Heart left ventricle (tissue), 16 donors: ENCODE results near the gene SPG11. TPM values are rescaled to one million over a fixed set of nuclear protein-coding genes. Genes with fewer than 3 reads are reported as not detected.
A peak's percentile ranks its signal among the peaks of the same experiment; 100 is the strongest.
"Not testable (repeated sequence)": the region's sequence is repeated elsewhere in the genome, so short reads cannot be mapped to it uniquely, and the experiment has no call there.

Source experiments
- ATAC-seq, 4 donors: fragments of 200-7000 bp; cut with Tn5 transposase; one replicate each; pipeline ENCODE4 v1.9.1; 2020 to 2022; ENCODE audit warnings: moderate library complexity in 4 of 4, mild to moderate bottlenecking in 3 of 4, moderate number of reproducible peaks in 1 of 4
- DNase-seq, 5 donors: peaks; one replicate each; pipeline ENCODE4 v3.0.0-alpha.2; 2020
- H3K27ac ChIP-seq, 12 donors: fragments of 200-600 bp; sonication (generic) in 4 of 12; one replicate each; pipeline versions ENCODE4 v1.5.0 to v1.8.0; 2016 to 2022; ENCODE audit warnings: mild to moderate bottlenecking in 2 of 12
- H3K27me3 ChIP-seq, 9 donors: fragments of 200-600 bp; sonication (generic) in 2 of 9; one replicate each; pipeline versions ENCODE4 v1.5.1 to v1.8.0; 2016 to 2022; ENCODE audit warnings: mild to moderate bottlenecking in 3 of 9
- H3K36me3 ChIP-seq, 9 donors: fragments of 200-600 bp; sonication (generic) in 2 of 9; one replicate each; pipeline versions ENCODE4 v1.5.0 to v1.8.0; 2018 to 2022; ENCODE audit warnings: mild to moderate bottlenecking in 2 of 9
- H3K4me1 ChIP-seq, 12 donors: fragments of 200-600 bp; sonication (generic) in 4 of 12; one replicate each; pipeline versions ENCODE4 v1.5.0 to v1.8.0; 2016 to 2022; ENCODE audit warnings: mild to moderate bottlenecking in 3 of 12
- H3K4me3 ChIP-seq, 12 donors: fragments of 200-600 bp; sonication (generic) in 4 of 12; one replicate each; pipeline versions ENCODE4 v1.5.0 to v1.8.0; 2017 to 2022; ENCODE audit warnings: mild to moderate bottlenecking in 9 of 12, moderate library complexity in 4 of 12
- H3K9me3 ChIP-seq, 12 donors: fragments of 200-600 bp; sonication (generic) in 4 of 12; one replicate each; pipeline versions ENCODE4 v1.5.0 to v1.8.0; 2016 to 2022; ENCODE audit warnings: mild to moderate bottlenecking in 1 of 12
- CTCF ChIP-seq, 12 donors: fragments of 200-600 bp; sonication (generic) in 4 of 12; IDR thresholded peaks; one replicate each; pipeline versions ENCODE4 v1.5.0 to v1.8.0; 2018 to 2022; ENCODE audit warnings: antibody characterized with exemption in 12 of 12, mild to moderate bottlenecking in 5 of 12
- POLR2A ChIP-seq, 2 donors: fragments of 450-650 bp; IDR thresholded peaks; one replicate each; pipeline ENCODE4 v1.6.1; 2017; ENCODE audit warnings: antibody characterized with exemption in 2 of 2, mild to moderate bottlenecking in 2 of 2, moderate library complexity in 2 of 2
- WGBS, 4 donors: extraction: QIAGEN DNeasy Blood & Tissue Kit in 2 of 4; methylation state at CpG; one replicate each; pipeline versions ENCODE4 v1.1.5 to v1.1.7; 2013 to 2018; 5-methylcytosine and 5-hydroxymethylcytosine counted together
- intact Hi-C, 10 donors: fragments of 100-400 bp; cut with DNase I; formaldehyde crosslinking; loops; one replicate each; pipeline versions ENCODE4 v1.11.1 to v1.14.2; 2022
- polyA plus RNA-seq, 2 donors: library from polyadenylated mRNA; stranded (reverse); fragments of 200-250 nt; gene quantifications; one replicate each; pipeline ENCODE4 v1.2.3, GENCODE V29; 2013
- total RNA-seq, 9 donors: library from RNA; depleted of rRNA in 2 of 9; stranded (reverse); fragments of >200 nt in 2 of 9; fragmentation: NEBNext Ultra II Directional in 3 of 9; extraction: Animal tissue kit (Norgen Biotek cat#: 25700) in 3 of 9; gene quantifications; one replicate each; pipeline versions ENCODE4 v1.1.0 to v1.2.4, GENCODE V29; 2016 to 2023
- donor health status: ischemic (EF 13 %, LVEDD 7.1; RV severe dilation, severe dysfunction).
- donor health status: healthy with polysubstance abuse.
- donor health status: DM: no; HTN: yes; CAD: no.
- donor health status: DM: no; HTN: no; CAD: no.
- donor health status: ischemic (EF 25% LVEDD 6.9; RV normal size, moderate dysfunction).
- donor health status: ischemic (EF 25% LVEDD 5.7; RV mildly dilated, moderate dysfunction).
- donor health status: healthy.
- donor health status: DM: yes; HTN: yes; CAD: no.
- donor health status: ischemic (EF 35%, LVEDD 5.7; RV mildly dilated, moderate dysfunction).
- donor health status: nonischemic (EF 11% LVEDD 7.7; RV severe dilation, severe dysfunction).
- donor health status: DM: yes; HTN: yes; CAD: no.
- donor health status: PGD.
- donor health status: ischemic (EF 29% LVEDD 5.4; RV normal size, mild dysfunction).
- donor health status: nonischemic (EF 23%, LVEDD 6.1; RV moderate dilation, normal function).

SPG11 gene
- total and polyA plus RNA-seq, 11 donors = 17.5 to 69.4 (median 47.5) TPM

DNA sequence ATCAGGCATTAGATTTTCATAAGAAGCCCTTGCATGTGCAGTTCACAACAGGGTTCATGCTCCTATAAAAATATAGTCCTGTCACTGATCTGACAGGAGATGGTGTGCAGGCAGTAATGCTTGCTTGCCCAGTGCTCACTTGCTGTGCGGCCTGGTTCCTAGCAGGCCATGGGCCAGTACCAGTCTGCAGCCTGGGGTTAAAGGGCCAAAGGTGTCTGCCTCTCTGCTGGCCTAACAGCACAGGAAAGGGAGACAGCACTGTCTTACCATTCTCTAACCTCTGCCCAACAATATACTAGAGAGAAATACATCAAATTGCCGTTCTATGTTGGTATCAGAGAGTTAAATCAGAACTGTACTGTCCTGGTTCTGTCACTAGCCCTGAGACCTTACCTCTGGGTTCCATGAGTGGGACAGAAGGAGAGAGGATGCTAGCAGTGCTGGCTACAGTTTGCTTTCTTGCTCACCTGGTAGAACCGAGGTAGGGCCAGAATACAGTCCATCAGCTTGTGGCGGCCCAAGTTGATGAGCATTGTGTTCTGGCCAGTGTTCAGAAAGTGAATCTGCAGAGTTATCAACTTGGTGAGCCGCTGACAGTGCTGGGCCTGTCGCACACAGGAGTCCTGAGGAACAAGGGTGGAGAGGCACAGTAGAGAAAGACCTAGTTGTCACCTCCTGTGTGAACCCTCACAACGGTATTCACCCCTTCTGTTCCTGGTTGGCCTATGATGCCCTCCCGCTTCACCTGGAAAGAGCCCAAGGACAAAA, 97.9 kb downstream of the SPG11 start:
- Histone ChIP-seq H3K4me1 (no peaks in the 10 kb centered on the region), H3K27me3 (no peaks in the 10 kb centered on the region), H3K4me3 (no peak overlapping the region), H3K9me3 (peaks cover 0 to 6% (median 0%) of the 10 kb centered on the region in 12 donors), H3K27ac (no peak overlapping the region), H3K36me3 (peaks cover 0 to 100% (median 98%) of the 10 kb centered on the region in 9 donors)
- 93 to 98% (median 96%) methylated on average over 8 of the region's 8 CpGs for WGBS, 4 donors
- no peak for TF ChIP-seq CTCF (IDR thresholded peaks at IDR 0.05)
- no peak for TF ChIP-seq POLR2A (IDR thresholded peaks at IDR 0.05)
- DNase-seq (no peak), ATAC-seq (no peak)
- intact Hi-C loops = no loop called here

DNA sequence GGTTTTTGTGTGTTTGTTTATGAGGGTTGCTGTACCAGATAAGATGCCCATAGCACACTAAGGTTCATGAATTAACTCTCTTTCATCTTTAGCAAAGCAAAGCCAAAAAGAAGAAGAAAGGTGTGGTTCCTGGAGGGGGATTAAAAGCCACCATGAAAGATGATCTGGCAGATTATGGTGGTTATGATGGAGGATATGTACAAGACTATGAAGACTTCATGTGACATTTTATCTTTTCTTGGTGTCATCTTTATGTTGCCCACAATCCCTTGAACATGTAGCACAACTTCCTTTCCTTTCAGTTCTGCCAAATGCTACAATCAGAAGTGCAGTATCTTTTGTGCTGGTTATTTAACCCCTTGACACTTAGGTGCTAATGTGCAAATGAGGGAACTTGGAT, 102.5 kb downstream of the SPG11 start:
- H3K36me3 ChIP-seq = peaks cover 2 to 100% (median 99%) of the 10 kb centered on the region in 9 donors
- H3K27ac ChIP-seq, ATAC-seq, intact Hi-C loops, H3K9me3 ChIP-seq, H3K4me3 ChIP-seq, H3K27me3 ChIP-seq, H3K4me1 ChIP-seq, DNase-seq: not testable (repeated sequence)

GRCh38 chr15:44554934-44555723, 108.3 kb downstream of the SPG11 start:
- Histone ChIP-seq H3K27ac (peak overlapping the region in 8 of 12 donors; percentile 1 to 62 (median 27)), H3K9me3 (no peaks in the 10 kb centered on the region), H3K27me3 (no peaks in the 10 kb centered on the region), H3K36me3 (peaks cover 4 to 96% (median 92%) of the 10 kb centered on the region in 9 donors), H3K4me3 (no peak overlapping the region), H3K4me1 (peaks cover 0 to 20% (median 13%) of the 10 kb centered on the region in 12 donors)
- no peak for TF ChIP-seq POLR2A (IDR thresholded peaks at IDR 0.05)
- ATAC-seq (peak; percentile 60 to 81 (median 72)), DNase-seq (no peak)
- WGBS, 4 donors = 45 to 56% (median 48%) methylated on average over 4 of the region's 4 CpGs
- intact Hi-C loops = no loop called here

- 93 to 97% (median 97%) methylated on average over 4 of the region's 4 CpGs for WGBS, 4 donors
- TF ChIP-seq CTCF (IDR thresholded peaks at IDR 0.05) = no peak
- TF ChIP-seq POLR2A (IDR thresholded peaks at IDR 0.05) = no peak
- H3K4me1 ChIP-seq = peaks cover 5 to 34% (median 17%) of the 10 kb centered on the region in 12 donors
- no peak overlapping the region for H3K27ac ChIP-seq
- H3K4me3 ChIP-seq = no peak overlapping the region
- H3K36me3 ChIP-seq = peaks cover 2 to 60% (median 54%) of the 10 kb centered on the region in 9 donors
- DNase-seq (no peak), ATAC-seq (no peak)
- no peaks in the 10 kb centered on the region for H3K27me3 ChIP-seq
- H3K9me3 ChIP-seq = no peaks in the 10 kb centered on the region
- intact Hi-C loops = no loop called here
Measured at GRCh38 chr15:44550734-44551133, 112.7 kb downstream of the SPG11 start.

DNA sequence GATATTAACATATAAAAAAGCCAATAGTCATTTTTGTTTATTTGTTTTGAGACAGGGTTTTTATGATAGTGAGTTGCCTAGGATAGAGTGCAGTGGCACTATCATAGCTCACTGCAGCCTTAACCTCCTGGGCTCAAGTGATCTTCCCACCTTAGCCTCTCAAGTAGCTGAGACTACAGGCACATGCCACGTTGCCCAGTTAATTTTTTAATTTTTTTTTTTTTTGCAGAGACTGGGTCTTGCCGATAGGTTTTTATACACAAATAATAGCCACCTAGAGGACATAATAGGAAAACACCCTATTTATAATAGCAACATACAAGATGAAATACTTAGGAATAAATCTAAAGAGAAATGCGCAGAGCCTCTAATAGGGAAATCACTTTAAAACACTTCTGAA, 113.2 kb downstream of the SPG11 start:
- Histone ChIP-seq H3K36me3 (peaks cover 2 to 55% (median 49%) of the 10 kb centered on the region in 9 donors), H3K4me1 (peaks cover 6 to 34% (median 17%) of the 10 kb centered on the region in 12 donors), H3K9me3 (no peaks in the 10 kb centered on the region), H3K27ac (no peak overlapping the region), H3K4me3 (no peak overlapping the region), H3K27me3 (no peaks in the 10 kb centered on the region)
- TF ChIP-seq CTCF (IDR thresholded peaks at IDR 0.05) (peak in 7 of 12 donors; percentile 15 to 44 (median 38)), POLR2A (IDR thresholded peaks at IDR 0.05) (no peak)
- 34 to 36% (median 34%) methylated on average over 3 of the region's 3 CpGs for WGBS, 4 donors
- intact Hi-C loops = no loop called here
- DNase-seq (no peak), ATAC-seq (no peak)

- ATAC-seq = not testable (repeated sequence)
Measured at GRCh38 chr15:44549152-44549551, 114.3 kb downstream of the SPG11 start.

More at GRCh38 chr15:44549152-44549551, 114.3 kb downstream of the SPG11 start:
- H3K4me3 ChIP-seq, H3K27ac ChIP-seq, H3K9me3 ChIP-seq, H3K27me3 ChIP-seq, intact Hi-C loops, DNase-seq: not testable (repeated sequence)
- Histone ChIP-seq H3K36me3 (peaks cover 2 to 44% (median 38%) of the 10 kb centered on the region in 9 donors), H3K4me1 (peaks cover 3 to 31% (median 20%) of the 10 kb centered on the region in 12 donors)
- WGBS, 4 donors = 95 to 98% (median 97%) methylated on average over 9 of the region's 9 CpGs
